Endothelial cell of umbilical vein (primary cell): Measurements from ENCODE around the gene ARPIN. TPM values are rescaled to one million over a fixed set of nuclear protein-coding genes. Genes with fewer than 3 reads are reported as not detected.
"Not testable (repeated sequence)": the region's sequence is repeated elsewhere in the genome, so short reads cannot be mapped to it uniquely, and the experiment has no call there.

ENCODE experiments used
- BruUV-seq: library from RNA; stranded (reverse); fragments of 400-500 nt; replicated peaks from 2 replicates; lab custom pipeline; 2021; lab: Mats Ljungman, UMichigan
- CTCF ChIA-PET: fragments of 300-600, 350-600 bp; sonication (Branson Sonifier 250); formaldehyde crosslinking; loops from one replicate; lab custom pipeline; 2021; ENCODE audit warnings: antibody characterized with exemption, inconsistent platforms; lab: Charles Lee
- POLR2A ChIA-PET: fragments of 300-600, 350-600 bp; sonication (Branson Sonifier 250); formaldehyde crosslinking; loops from one replicate; lab custom pipeline; 2021; ENCODE audit warnings: antibody characterized with exemption, inconsistent platforms; lab: Charles Lee
- DNase-seq: peaks from one replicate; pipeline ENCODE4 v3.0.0-alpha.2; 2011; ENCODE audit warnings: low read depth, low spot score
- FAIRE-seq: peaks from 2 replicates; lab custom pipeline; 2011; peaks lifted over from hg19 to GRCh38; lab: Jason Lieb, UNC
- H2AFZ ChIP-seq: 2 replicates; pipeline ENCODE4 v1.6.0; 2012; ENCODE audit warnings: low read depth, low read length, control low read depth, inconsistent platforms
- H3K27ac ChIP-seq: 2 replicates; pipeline ENCODE4 v1.5.1; 2011; ENCODE audit warnings: low read depth, mild to moderate bottlenecking, control low read depth, low read length, moderate library complexity; ENCODE audit not compliant: insufficient read depth
- H3K27me3 ChIP-seq, 2 experiments: 2 replicates each; pipeline versions ENCODE4 v1.6.0 to v1.6.1; 2011; ENCODE audit warnings: low read length in 2 of 2, mixed read lengths in 1 of 2; ENCODE audit not compliant: control insufficient read depth in 2 of 2, insufficient read depth in 2 of 2
- H3K36me3 ChIP-seq, 2 experiments: 2 replicates in 1 of 2; 3 replicates in 1 of 2; pipeline ENCODE4 v1.5.1; 2011; ENCODE audit warnings: low read length in 2 of 2, mild to moderate bottlenecking in 1 of 2, moderate library complexity in 1 of 2; ENCODE audit not compliant: control insufficient read depth in 2 of 2, insufficient read depth in 2 of 2; ENCODE audit errors: extremely low read depth in 1 of 2
- H3K4me1 ChIP-seq: 3 replicates; pipeline ENCODE4 v1.5.1; 2011; ENCODE audit warnings: mild to moderate bottlenecking, low read length; ENCODE audit not compliant: control insufficient read depth, insufficient read depth; ENCODE audit errors: extremely low read depth
- H3K4me2 ChIP-seq: 2 replicates; pipeline ENCODE4 v1.6.1; 2011; ENCODE audit warnings: low read length, control low read depth, mixed read lengths; ENCODE audit not compliant: insufficient read depth
- H3K4me3 ChIP-seq, 3 experiments: fragments of 200-600 bp in 1 of 3; sonication (generic), shearing (Covaris generic) in 1 of 3; replicated peaks in 1 of 3; 2 replicates each; pipeline ENCODE4 v1.5.1; 2011 to 2016; ENCODE audit warnings: control low read depth in 3 of 3, low read length in 3 of 3, mild to moderate bottlenecking in 2 of 3, inconsistent platforms in 1 of 3, low read depth in 1 of 3, moderate library complexity in 1 of 3; ENCODE audit not compliant: insufficient read depth in 1 of 3
- H3K79me2 ChIP-seq: 2 replicates; pipeline ENCODE4 v1.6.0; 2012; ENCODE audit warnings: low read length, inconsistent platforms; ENCODE audit not compliant: control insufficient read depth, insufficient read depth
- H3K9ac ChIP-seq: replicated peaks from 2 replicates; pipeline ENCODE3; 2011; ENCODE audit warnings: low read length, control low read depth; ENCODE audit not compliant: insufficient read depth; ENCODE audit errors: extremely low read depth
- H3K9me1 ChIP-seq: replicated peaks from 3 replicates; pipeline ENCODE4 v1.6.0; 2011; ENCODE audit warnings: mild to moderate bottlenecking, low read length; ENCODE audit not compliant: control insufficient read depth, insufficient read depth; ENCODE audit errors: extremely low read depth
- H3K9me3 ChIP-seq: replicated peaks from 2 replicates; pipeline ENCODE4 v1.5.1; 2012; ENCODE audit warnings: low read length, inconsistent platforms; ENCODE audit not compliant: control insufficient read depth, insufficient read depth
- H4K20me1 ChIP-seq: replicated peaks from 2 replicates; pipeline ENCODE3; 2011; ENCODE audit warnings: mild to moderate bottlenecking, low read length; ENCODE audit not compliant: control insufficient read depth, insufficient read depth; ENCODE audit errors: extremely low read depth
- CTCF ChIP-seq, 2 donors: IDR thresholded peaks; 1 replicate in 1 of 2; 2 replicates in 1 of 2; pipeline ENCODE4 v1.5.1; 2011; ENCODE audit warnings: low read length in 2 of 2, mild to moderate bottlenecking in 2 of 2, moderate library complexity in 2 of 2, control low read depth in 1 of 2, inconsistent platforms in 1 of 2, low read depth in 1 of 2; ENCODE audit not compliant: insufficient read depth in 1 of 2; ENCODE audit errors: extremely low read depth in 1 of 2
- EZH2 ChIP-seq: IDR thresholded peaks from 2 replicates; pipeline ENCODE4 v1.6.1; 2012; ENCODE audit warnings: borderline replicate concordance, low read depth, mild to moderate bottlenecking, moderate library complexity, low read length, inconsistent platforms; ENCODE audit not compliant: severe bottlenecking
- FOS ChIP-seq: IDR thresholded peaks from 2 replicates; pipeline ENCODE4 v1.6.1; 2011; ENCODE audit warnings: mild to moderate bottlenecking, low read length, moderate library complexity, borderline replicate concordance; ENCODE audit not compliant: insufficient read depth
- GATA2 ChIP-seq: IDR thresholded peaks from 2 replicates; pipeline ENCODE4 v1.7.0; 2011; ENCODE audit warnings: low read depth, mild to moderate bottlenecking, moderate library complexity, mixed read lengths, low read length; ENCODE audit not compliant: insufficient read length, insufficient read depth
- JUN ChIP-seq: IDR thresholded peaks from 2 replicates; pipeline ENCODE4 v1.6.1; 2011; ENCODE audit warnings: borderline replicate concordance, low read depth; ENCODE audit not compliant: insufficient read length, insufficient read depth
- MAX ChIP-seq: IDR thresholded peaks from 2 replicates; pipeline ENCODE4 v1.6.1; 2011; ENCODE audit not compliant: insufficient read depth, insufficient read length
- MYC ChIP-seq: IDR thresholded peaks from one replicate; pipeline ENCODE4 v1.6.1; 2011; ENCODE audit warnings: mild to moderate bottlenecking, low read depth, low read length
- POLR2A ChIP-seq: IDR thresholded peaks from 2 replicates; pipeline ENCODE4 v1.6.1; 2012; ENCODE audit warnings: low read depth, mild to moderate bottlenecking, control low read depth, low read length
- POLR2AphosphoS5 ChIP-seq: IDR thresholded peaks from 2 replicates; pipeline ENCODE4 v1.6.1; 2012; ENCODE audit warnings: low read depth, mild to moderate bottlenecking, control low read depth, low read length, moderate library complexity; ENCODE audit not compliant: insufficient read depth
- dilution Hi-C: fragments of 300-500 bp; cut with MboI; formaldehyde crosslinking; loops from one replicate; pipeline ENCODE4 v1.15.0; 2019; ENCODE audit warnings: low sequenced_read_pairs; ENCODE audit not compliant: extremely low pct_ligation_motif_present
- intact Hi-C: fragments of 100-400 bp; cut with micrococcal nuclease; formaldehyde crosslinking; loops from one replicate; pipeline ENCODE4 v1.10.0; 2022
- polyA plus RNA-seq, 4 experiments: library from polyadenylated mRNA; depleted of rRNA in 3 of 4; stranded (reverse) in 3 of 4; unstranded in 1 of 4; fragments of >200 nt; gene quantifications; 2 replicates each; pipeline versions ENCODE4 v1.2.1 to v1.2.3, GENCODE V29; 2011 to 2012; ENCODE audit warnings: missing spikeins in 1 of 4
- total RNA-seq: library from RNA; stranded (reverse); gene quantifications from 2 replicates; pipeline ENCODE4 v1.2.3, GENCODE V29; 2021

ARPIN gene
- total and polyA plus RNA-seq, 2 donors (not counting 3 experiments of a cell fraction or from before 2014, with no cell fraction given): 13.0 to 23.3 TPM

GRCh38 chr15:89855948-89856347 lies 56.8 kb downstream of the ARPIN start:
- ChIA-PET CTCF (interaction anchor here (1.0 to 2.0 kb wide), 2 partner anchors 19 to 73 kb away, joined by 3 to 7 read pairs; no protein-coding TSS in a partner anchor), POLR2A (no interaction called here)
- H3K4me2 ChIP-seq: no peak overlapping the region
- intact Hi-C loops (no loop called here), dilution Hi-C loops (loop anchor here (25.0 kb wide), 1 partner anchor 94 kb away; the partner anchor contains the start of gene MESP1)
- no peak overlapping the region for H3K9ac ChIP-seq
- H3K27ac ChIP-seq: no peak overlapping the region
- FAIRE-seq (no peak), DNase-seq (no peak)
- H3K9me3 ChIP-seq: no peaks in the 10 kb centered on the region
- no peaks in the 10 kb centered on the region for H3K9me1 ChIP-seq
- TF ChIP-seq JUN (no peak), POLR2A (no peak), GATA2 (no peak), CTCF (IDR thresholded peaks at IDR 0.05; ENCODE audit: extremely low read depth in 1 of 2, insufficient read depth in 1 of 2, low read depth in 1 of 2, low read length in 2 of 2) (no peak), FOS (no peak), EZH2 (no peak), MYC (no peak), MAX (no peak), POLR2AphosphoS5 (no peak)
- peaks cover 11% of the 10 kb centered on the region for H3K4me1 ChIP-seq
- no TSS peak for BruUV-seq
- peaks cover 0 to 5% of the 10 kb centered on the region in 2 experiments for H3K36me3 ChIP-seq
- no peaks in the 10 kb centered on the region for H3K79me2 ChIP-seq
- no peak overlapping the region for H3K4me3 ChIP-seq
- H4K20me1 ChIP-seq: no peaks in the 10 kb centered on the region
- H2AFZ ChIP-seq: no peak overlapping the region
- H3K27me3 ChIP-seq: no peaks in the 10 kb centered on the region

- peaks cover 16% of the 10 kb centered on the region for H3K4me1 ChIP-seq
- H4K20me1 ChIP-seq, DNase-seq, H3K27me3 ChIP-seq, H3K4me2 ChIP-seq, FAIRE-seq, CTCF ChIA-PET, H3K9ac ChIP-seq, intact Hi-C loops, H3K36me3 ChIP-seq, H3K9me3 ChIP-seq, H2AFZ ChIP-seq, H3K79me2 ChIP-seq, H3K4me3 ChIP-seq, H3K27ac ChIP-seq, BruUV-seq, H3K9me1 ChIP-seq, POLR2A ChIA-PET: not testable (repeated sequence)
- dilution Hi-C loops: loop anchor here (25.0 kb wide), 1 partner anchor 93 kb away; the partner anchor contains the start of gene MESP1
Observed at GRCh38 chr15:89854863-89855262, 57.9 kb downstream of the ARPIN start.
